Measurements from ENCODE around the gene IKZF1. TPM values are rescaled to one million over a fixed set of nuclear protein-coding genes. Genes with fewer than 3 reads are reported as not detected.

Gene IKZF1
- total RNA-seq, 1 donor from 2014 or later = 0.11 TPM

DNA sequence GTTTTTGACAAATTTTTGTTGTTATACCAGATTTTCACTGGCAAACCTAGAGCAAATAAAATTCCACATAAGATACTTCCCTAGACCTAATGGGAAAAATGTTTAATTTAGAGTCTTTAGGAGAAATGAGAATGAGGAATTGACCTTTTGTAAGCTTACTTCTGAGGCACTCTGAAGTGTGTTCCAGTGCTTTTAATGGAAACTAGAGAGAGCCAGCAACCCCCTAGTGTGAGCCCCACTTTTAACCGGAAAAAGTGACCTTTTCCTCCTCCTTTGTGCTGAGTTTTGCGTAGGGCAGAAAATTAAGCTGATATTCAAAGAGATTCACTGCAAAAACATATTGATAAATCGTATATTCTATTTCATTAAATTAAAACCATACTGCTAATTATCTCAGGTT, 5.2 kb downstream of the IKZF1 start:
- peaks cover 24% of the 10 kb centered on the region for H3K27me3 Mint-ChIP-seq (ENCODE audit: insufficient read depth, low read depth)
- H3K4me3 ChIP-seq = no peak overlapping the region
- no peak for DNase-seq (ENCODE audit: low spot score)
- TF ChIP-seq, protein P1, sequence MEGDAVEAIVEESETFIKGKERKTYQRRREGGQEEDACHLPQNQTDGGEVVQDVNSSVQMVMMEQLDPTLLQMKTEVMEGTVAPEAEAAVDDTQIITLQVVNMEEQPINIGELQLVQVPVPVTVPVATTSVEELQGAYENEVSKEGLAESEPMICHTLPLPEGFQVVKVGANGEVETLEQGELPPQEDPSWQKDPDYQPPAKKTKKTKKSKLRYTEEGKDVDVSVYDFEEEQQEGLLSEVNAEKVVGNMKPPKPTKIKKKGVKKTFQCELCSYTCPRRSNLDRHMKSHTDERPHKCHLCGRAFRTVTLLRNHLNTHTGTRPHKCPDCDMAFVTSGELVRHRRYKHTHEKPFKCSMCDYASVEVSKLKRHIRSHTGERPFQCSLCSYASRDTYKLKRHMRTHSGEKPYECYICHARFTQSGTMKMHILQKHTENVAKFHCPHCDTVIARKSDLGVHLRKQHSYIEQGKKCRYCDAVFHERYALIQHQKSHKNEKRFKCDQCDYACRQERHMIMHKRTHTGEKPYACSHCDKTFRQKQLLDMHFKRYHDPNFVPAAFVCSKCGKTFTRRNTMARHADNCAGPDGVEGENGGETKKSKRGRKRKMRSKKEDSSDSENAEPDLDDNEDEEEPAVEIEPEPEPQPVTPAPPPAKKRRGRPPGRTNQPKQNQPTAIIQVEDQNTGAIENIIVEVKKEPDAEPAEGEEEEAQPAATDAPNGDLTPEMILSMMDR (IDR thresholded peaks at IDR 0.05) = no peak
- TF ChIP-seq EZH2 (IDR thresholded peaks at IDR 0.05) (no peak), EZH2phosphoT487 (IDR thresholded peaks at IDR 0.05) (no peak)
- peaks cover 7% of the 10 kb centered on the region for H3F3A ChIP-seq (ENCODE audit: low read depth)
- H3K36me3 Mint-ChIP-seq = no peaks in the 10 kb centered on the region
- H3K27ac ChIP-seq = no peak overlapping the region
- H3K27ac Mint-ChIP-seq = no peak overlapping the region
- peaks cover 58% of the 10 kb centered on the region for H3K4me1 Mint-ChIP-seq
- no peak overlapping the region for H3K4me3 Mint-ChIP-seq
- no peaks in the 10 kb centered on the region for H3K9me3 Mint-ChIP-seq
- H3K27me3 ChIP-seq = peaks cover 43% of the 10 kb centered on the region
- no peak overlapping the region for H2AFZ ChIP-seq (replicated peaks)
- peaks cover 9% of the 10 kb centered on the region for H4K20me1 ChIP-seq (ENCODE audit: low read depth)
- peaks cover 25% of the 10 kb centered on the region for H3K4me1 ChIP-seq
- peak overlapping the region; percentile 5 for H3K4me2 ChIP-seq
- H3K9me3 ChIP-seq (ENCODE audit: low read depth) = no peaks in the 10 kb centered on the region
- H3K79me2 ChIP-seq (ENCODE audit: low read depth) = no peaks in the 10 kb centered on the region
- H3K36me3 ChIP-seq = no peaks in the 10 kb centered on the region
- no peak overlapping the region for H3K9ac ChIP-seq

DNA sequence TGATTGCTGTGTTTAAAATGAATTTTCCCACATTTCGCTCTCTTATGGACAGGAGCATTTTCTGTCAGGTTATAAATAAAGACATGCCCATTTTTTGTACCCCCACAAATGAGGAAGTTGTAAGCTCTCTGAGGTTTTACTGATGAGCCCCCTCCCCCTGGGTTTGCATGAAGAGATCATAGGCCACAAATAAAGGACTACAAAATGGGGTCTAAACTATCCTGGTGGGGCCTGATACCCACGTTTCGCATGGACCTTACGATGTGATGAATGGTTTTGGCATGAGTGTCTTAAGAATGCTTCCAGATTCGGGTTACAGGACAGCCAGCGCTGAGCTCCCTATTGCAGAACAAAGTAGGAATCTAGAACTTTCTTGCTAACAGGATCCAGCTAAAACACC, 5.8 kb downstream of the IKZF1 start:
- no peak overlapping the region for H3K9ac ChIP-seq
- Mint-ChIP-seq H3K27me3 (ENCODE audit: insufficient read depth, low read depth) (peaks cover 18% of the 10 kb centered on the region), H3K36me3 (no peaks in the 10 kb centered on the region), H3K9me3 (no peaks in the 10 kb centered on the region), H3K4me1 (peaks cover 60% of the 10 kb centered on the region), H3K27ac (no peak overlapping the region), H3K4me3 (no peak overlapping the region)
- TF ChIP-seq EZH2phosphoT487 (IDR thresholded peaks at IDR 0.05) (no peak), EZH2 (IDR thresholded peaks at IDR 0.05) (no peak)
- TF ChIP-seq, protein P1 (IDR thresholded peaks at IDR 0.05) = no peak
- H3K27ac ChIP-seq = no peak overlapping the region
- H3K79me2 ChIP-seq (ENCODE audit: low read depth) = no peaks in the 10 kb centered on the region
- no peaks in the 10 kb centered on the region for H3K9me3 ChIP-seq (ENCODE audit: low read depth)
- H2AFZ ChIP-seq (replicated peaks) = no peak overlapping the region
- H3K36me3 ChIP-seq = no peaks in the 10 kb centered on the region
- no peak for DNase-seq (ENCODE audit: low spot score)
- H3F3A ChIP-seq (ENCODE audit: low read depth) = peaks cover 7% of the 10 kb centered on the region
- H4K20me1 ChIP-seq (ENCODE audit: low read depth) = peaks cover 3% of the 10 kb centered on the region
- H3K4me1 ChIP-seq = peaks cover 31% of the 10 kb centered on the region
- H3K27me3 ChIP-seq = peaks cover 37% of the 10 kb centered on the region
- peak overlapping the region; percentile 5 for H3K4me2 ChIP-seq
- H3K4me3 ChIP-seq = no peak overlapping the region

DNA sequence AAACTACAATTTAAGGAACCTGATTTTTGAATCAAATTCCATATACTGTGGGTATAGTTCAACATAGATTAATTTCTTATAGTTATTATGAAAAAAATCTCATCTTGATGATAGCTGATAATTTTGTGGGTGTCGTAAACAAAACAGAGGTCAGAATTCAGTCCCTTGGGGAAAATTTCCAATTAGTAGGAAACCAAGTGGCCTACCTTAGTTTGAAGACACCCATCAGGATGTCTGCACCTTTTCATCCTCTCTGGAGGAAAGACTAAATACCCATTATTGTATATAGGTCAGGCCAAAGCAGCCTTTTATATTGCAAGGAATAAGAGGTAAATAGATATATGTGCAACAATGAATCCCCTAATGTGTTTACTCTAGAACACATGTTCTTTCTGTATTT, 6.4 kb downstream of the IKZF1 start:
- Histone ChIP-seq H3K27ac (no peak overlapping the region), H3K9me3 (ENCODE audit: low read depth) (no peaks in the 10 kb centered on the region), H3K27me3 (peaks cover 31% of the 10 kb centered on the region), H3K79me2 (ENCODE audit: low read depth) (no peaks in the 10 kb centered on the region), H3K4me1 (peaks cover 37% of the 10 kb centered on the region), H3F3A (ENCODE audit: low read depth) (peaks cover 7% of the 10 kb centered on the region), H2AFZ (replicated peaks) (no peak overlapping the region), H3K36me3 (no peaks in the 10 kb centered on the region), H4K20me1 (ENCODE audit: low read depth) (no peaks in the 10 kb centered on the region), H3K4me2 (no peak overlapping the region), H3K9ac (no peak overlapping the region), H3K4me3 (no peak overlapping the region)
- H3K27me3 Mint-ChIP-seq (ENCODE audit: insufficient read depth, low read depth) = peaks cover 12% of the 10 kb centered on the region
- H3K36me3 Mint-ChIP-seq = no peaks in the 10 kb centered on the region
- DNase-seq (ENCODE audit: low spot score) = no peak
- no peak overlapping the region for H3K4me3 Mint-ChIP-seq
- H3K9me3 Mint-ChIP-seq = no peaks in the 10 kb centered on the region
- TF ChIP-seq, protein P1 (IDR thresholded peaks at IDR 0.05) = no peak
- TF ChIP-seq EZH2 (IDR thresholded peaks at IDR 0.05) = no peak
- TF ChIP-seq EZH2phosphoT487 (IDR thresholded peaks at IDR 0.05) = no peak
- H3K4me1 Mint-ChIP-seq = peaks cover 66% of the 10 kb centered on the region
- H3K27ac Mint-ChIP-seq = no peak overlapping the region

Measured in neural progenitor cell (in vitro differentiated cells).